Renal cortex interstitium (tissue), 15 donors: ENCODE data around the gene ANKRD28. TPM values are rescaled to one million over a fixed set of nuclear protein-coding genes. Genes with fewer than 3 reads are reported as not detected.
A peak's percentile ranks its signal among the peaks of the same experiment; 100 is the strongest.
"Not testable (repeated sequence)": the region's sequence is repeated elsewhere in the genome, so short reads cannot be mapped to it uniquely, and the experiment has no call there.

Experiments
- DNase-seq, 11 donors: peaks; one replicate each; pipeline ENCODE4 v3.0.0-alpha.2; 2013; ENCODE audit warnings: low read depth in 9 of 11, low spot score in 4 of 11; ENCODE audit errors: extremely low read depth in 1 of 11
- long read RNA-seq, 16 experiments: transcript quantifications; one replicate each; lab custom pipeline, GENCODE V29; 2026
- polyA plus RNA-seq, 3 donors: library from polyadenylated mRNA; unstranded; fragments of 120-200 nt; gene quantifications; one replicate each; pipeline ENCODE4 v1.2.1, GENCODE V29; 2013; ENCODE audit not compliant: insufficient read length in 3 of 3

ANKRD28 gene
- polyA plus RNA-seq = 10 to 100 TPM; 38.3 to 51.1 (median 48.8) TPM
- long read RNA-seq, donor 1 = 0 reads
- long read RNA-seq, donor 2, full-length matches to known transcripts = 3 of 3 reads
- long read RNA-seq, donor 2, partial matches to known transcripts = 0 of 3 reads
- long read RNA-seq, donor 2, other reads (novel, unspliced or antisense) = 0 of 3 reads
- long read RNA-seq, donor 3, full-length matches to known transcripts = 3 of 3 reads
- long read RNA-seq, donor 3, partial matches to known transcripts = 0 of 3 reads
- long read RNA-seq, donor 3, other reads (novel, unspliced or antisense) = 0 of 3 reads
- long read RNA-seq, donor 4, full-length matches to known transcripts = 2 of 2 reads
- long read RNA-seq, donor 4, partial matches to known transcripts = 0 of 2 reads
- long read RNA-seq, donor 4, other reads (novel, unspliced or antisense) = 0 of 2 reads
- long read RNA-seq, donor 5 = 0 reads
- long read RNA-seq, donor 6, partial matches to known transcripts = 0 of 1 reads
- long read RNA-seq, donor 6, other reads (novel, unspliced or antisense) = 0 of 1 reads
- long read RNA-seq, donor 7 = 0 reads
- long read RNA-seq, donor 8, partial matches to known transcripts = 0 of 2 reads
- long read RNA-seq, donor 8, other reads (novel, unspliced or antisense) = 0 of 2 reads
- long read RNA-seq, donor 9, full-length matches to known transcripts = 1 of 1 reads
- long read RNA-seq, donor 9, partial matches to known transcripts = 0 of 1 reads
- long read RNA-seq, donor 9, other reads (novel, unspliced or antisense) = 0 of 1 reads
- long read RNA-seq, donor 10 = 0 reads
- long read RNA-seq, donor 11, full-length matches to known transcripts = 4 of 4 reads
- long read RNA-seq, donor 11, partial matches to known transcripts = 0 of 4 reads
- long read RNA-seq, donor 11, other reads (novel, unspliced or antisense) = 0 of 4 reads
- long read RNA-seq, donor 12, full-length matches to known transcripts = 1 of 1 reads
- long read RNA-seq, donor 12, partial matches to known transcripts = 0 of 1 reads
- long read RNA-seq, donor 12, other reads (novel, unspliced or antisense) = 0 of 1 reads
- long read RNA-seq, donor 13, full-length matches to known transcripts = 2 of 2 reads
- long read RNA-seq, donor 13, partial matches to known transcripts = 0 of 2 reads
- long read RNA-seq, donor 13, other reads (novel, unspliced or antisense) = 0 of 2 reads
- long read RNA-seq, donor 14, full-length matches to known transcripts = 1 of 1 reads
- long read RNA-seq, donor 14, partial matches to known transcripts = 0 of 1 reads
- long read RNA-seq, donor 14, other reads (novel, unspliced or antisense) = 0 of 1 reads
- long read RNA-seq, donor 15 = 0 reads
- long read RNA-seq, donor 16, full-length matches to known transcripts = 3 of 9 reads
- long read RNA-seq, donor 16, partial matches to known transcripts = 6 of 9 reads
- long read RNA-seq, donor 16, other reads (novel, unspliced or antisense) = 0 of 9 reads

DNA sequence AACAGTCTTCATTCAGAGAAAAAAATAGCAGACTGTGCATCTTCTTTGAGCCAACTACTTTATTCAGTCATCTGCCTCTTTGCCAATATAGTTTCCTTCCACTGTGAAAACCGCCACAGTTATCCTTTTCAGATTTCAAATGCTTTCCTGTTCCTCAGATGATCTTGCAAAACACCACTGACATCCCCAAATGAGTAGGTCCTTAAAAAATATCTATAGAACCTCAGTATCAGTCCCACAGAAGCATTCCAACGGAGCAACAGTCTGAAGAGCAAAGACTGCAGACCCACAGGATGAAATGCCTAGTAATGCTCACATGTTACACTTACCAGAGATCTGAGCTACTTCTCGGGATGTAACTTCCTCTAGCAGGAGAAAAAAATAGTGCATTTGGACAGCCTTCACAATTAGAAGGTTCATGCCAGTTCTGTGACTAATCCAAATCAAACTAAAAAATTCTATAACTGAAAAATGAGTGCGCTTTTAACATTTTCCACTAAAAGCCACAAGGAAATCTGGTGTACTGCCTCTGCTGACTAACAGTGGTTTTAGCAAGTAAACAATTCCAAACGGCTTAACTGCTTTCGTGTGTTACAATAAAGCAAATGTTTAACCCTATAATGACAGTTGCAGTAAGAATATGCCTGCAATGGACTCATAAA, at the start of gene ANKRD28:
TSS of gene ANKRD28 (minus strand) at position 338 of the 662 bp plus-strand sequence. CDS start 1,458 bp downstream, outside the sequence.
- peak in 4 of 11 donors; percentile 18 to 35 (median 26) for DNase-seq

DNA sequence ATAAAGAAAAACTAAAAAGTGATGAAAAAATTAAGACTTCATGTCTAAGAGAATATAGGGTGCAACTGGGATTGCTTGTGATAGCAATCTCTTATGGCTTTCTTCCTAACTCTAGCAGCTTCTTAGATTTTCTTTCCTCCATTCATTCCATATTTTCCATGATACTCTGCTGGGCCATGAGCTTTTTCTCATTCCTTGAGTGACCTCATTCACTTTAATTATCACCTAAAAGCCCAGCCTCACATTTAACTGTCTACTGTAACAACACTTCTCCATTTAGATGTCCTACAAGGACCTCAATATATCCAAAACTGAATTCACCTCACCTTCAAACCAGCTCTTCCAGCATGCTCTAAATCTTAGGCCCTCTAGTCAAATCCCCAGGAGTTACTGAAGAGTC, 49.5 kb upstream of the ANKRD28 start:
- DNase-seq = no peak

DNA sequence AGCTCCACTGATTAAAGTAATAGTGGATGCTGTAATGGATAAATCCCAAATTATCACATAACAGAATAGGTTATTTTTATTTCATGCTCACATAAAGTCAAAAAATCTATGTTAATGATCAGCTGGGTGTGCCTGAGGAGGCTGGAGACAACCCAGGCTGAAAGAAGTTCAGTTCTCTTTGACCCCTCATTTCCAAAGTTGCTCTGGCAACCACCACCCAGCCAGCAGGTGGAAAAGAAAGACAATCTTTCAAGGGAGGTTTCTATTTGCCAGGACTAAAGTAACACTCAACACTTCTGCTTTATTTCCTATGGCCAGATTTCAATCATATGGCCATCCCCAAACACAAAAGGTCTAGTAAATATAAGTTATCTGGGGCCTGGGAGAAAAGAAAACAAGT, 48.8 kb upstream of the ANKRD28 start:
- no peak for DNase-seq

DNA sequence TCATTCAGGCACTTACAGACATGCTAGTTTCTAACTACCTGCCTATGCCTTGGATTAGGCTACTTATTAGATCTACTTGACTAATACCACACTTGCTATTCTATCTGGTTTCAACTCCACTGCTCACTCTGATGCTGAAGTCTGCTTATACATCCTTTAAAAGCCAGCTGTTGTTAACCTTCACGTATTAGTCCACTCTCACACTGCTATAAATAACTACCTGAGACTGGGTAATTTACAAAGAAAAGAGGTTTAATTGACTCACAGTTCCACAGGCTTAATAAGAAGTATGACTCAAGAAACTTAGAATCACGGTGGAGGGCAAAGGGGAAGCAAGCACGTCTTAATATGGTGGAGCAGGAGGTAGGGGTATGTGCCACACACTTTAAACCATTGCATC, 47.7 kb upstream of the ANKRD28 start:
- DNase-seq = no peak

DNA sequence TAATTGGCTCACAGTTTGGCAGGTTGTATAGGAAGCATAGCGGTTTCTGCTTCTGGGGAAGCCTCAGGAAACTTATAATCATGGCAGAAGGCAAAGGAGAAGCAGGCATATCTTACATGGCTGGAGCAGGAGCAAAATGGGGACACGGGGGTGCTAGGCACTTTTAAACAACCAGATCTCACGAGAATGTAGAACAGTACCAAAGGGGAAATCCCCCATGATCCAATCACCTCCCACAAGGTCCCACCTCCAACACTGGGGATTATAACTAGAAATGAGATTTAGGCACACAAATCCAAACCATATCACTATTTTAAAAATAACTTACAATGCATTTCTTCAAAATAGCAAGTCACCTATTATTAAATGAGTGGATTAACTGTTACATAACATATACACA, 47.1 kb upstream of the ANKRD28 start:
- DNase-seq = no peak

GRCh38 chr3:15841091-15841973, 43.6 kb upstream of the ANKRD28 start:
- DNase-seq = not testable (repeated sequence)

- no peak for DNase-seq
Observed at GRCh38 chr3:15839568-15839967, 41.8 kb upstream of the ANKRD28 start.

DNA sequence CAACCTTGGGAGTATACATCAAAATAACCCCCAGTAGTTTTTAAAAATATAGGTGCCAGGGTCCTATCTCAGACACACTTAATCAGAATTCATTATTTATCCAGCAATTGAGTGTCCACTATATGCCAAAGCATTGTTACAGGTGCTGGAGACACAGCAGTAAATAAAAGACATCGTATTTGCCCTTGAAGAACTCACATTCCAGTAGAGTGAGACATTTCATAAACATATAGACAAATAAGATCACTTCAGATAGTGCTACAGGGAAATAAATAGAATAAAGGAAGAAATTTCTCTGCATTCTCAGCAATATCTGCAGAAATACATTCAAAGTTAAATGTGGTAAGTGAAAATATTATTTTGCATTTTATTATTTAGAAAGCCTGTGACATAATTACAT, 34.1 kb upstream of the ANKRD28 start:
- DNase-seq = no peak

DNA sequence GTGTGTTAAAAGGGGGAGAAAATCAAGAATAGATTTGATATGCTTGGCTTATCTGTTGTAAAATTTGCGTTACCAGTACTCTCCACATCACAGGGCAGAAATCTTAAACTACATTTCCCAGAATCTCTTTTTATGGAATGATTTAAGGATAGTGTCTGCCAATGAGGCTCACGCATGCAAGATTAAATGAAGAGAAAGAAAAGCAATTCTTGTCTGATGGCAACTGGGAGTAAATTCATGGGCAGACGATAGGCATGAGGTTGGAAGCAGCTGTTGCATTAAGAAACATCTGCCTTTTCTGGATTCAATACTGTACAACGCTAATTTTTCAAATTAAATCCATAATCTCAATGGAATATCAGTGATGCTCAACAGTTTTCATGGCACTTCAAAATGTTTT, 27.2 kb upstream of the ANKRD28 start:
- no peak for DNase-seq

GRCh38 chr3:15823092-15823491, 25.3 kb upstream of the ANKRD28 start:
- no peak for DNase-seq

- no peak for DNase-seq
Observed at GRCh38 chr3:15822281-15822680, 24.5 kb upstream of the ANKRD28 start.

DNA sequence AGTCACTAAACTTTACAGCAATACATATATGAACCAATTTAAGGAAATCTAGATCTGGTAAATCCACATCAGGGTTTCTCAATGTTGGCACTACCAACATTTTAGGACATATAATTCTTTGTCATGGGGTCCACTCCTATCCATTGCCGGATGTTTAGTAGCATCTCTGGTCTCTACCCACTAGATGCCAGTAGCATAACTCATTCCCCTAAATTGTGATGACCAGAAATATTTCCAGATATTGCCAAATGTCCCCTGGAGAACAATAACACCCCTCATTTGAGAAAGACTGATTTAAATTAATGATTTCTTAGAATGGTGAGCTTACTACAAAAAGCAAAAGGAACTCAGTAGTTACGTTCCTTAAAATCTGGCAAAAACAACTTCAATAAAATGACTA, 23.1 kb upstream of the ANKRD28 start:
- DNase-seq = no peak

DNA sequence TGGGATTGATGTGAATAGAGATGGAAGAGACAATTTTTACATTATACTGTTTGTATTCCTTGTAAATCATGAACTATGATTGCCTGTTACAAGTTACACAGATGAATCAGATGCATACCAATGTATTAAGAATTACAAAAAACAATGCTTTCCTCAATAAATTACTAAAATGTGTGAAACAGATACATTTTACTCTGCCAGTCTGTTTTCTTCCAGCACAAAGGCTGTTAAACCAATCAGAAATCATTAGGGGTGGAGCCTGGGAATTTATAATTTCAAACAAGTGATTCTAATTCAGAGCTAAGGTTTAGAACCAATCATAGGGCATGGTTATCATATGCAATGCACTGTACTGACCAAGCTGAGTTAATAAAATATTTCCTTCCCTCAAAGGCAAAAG, 21.8 kb upstream of the ANKRD28 start:
- DNase-seq = no peak

GRCh38 chr3:15819043-15819442, 21.3 kb upstream of the ANKRD28 start:
- DNase-seq = no peak

GRCh38 chr3:15815696-15816095, 17.9 kb upstream of the ANKRD28 start:
- DNase-seq = peak in 3 of 11 donors; percentile 35 to 60 (median 45)

- not testable (repeated sequence) for DNase-seq
Observed at GRCh38 chr3:15813079-15813478, 15.3 kb upstream of the ANKRD28 start.

GRCh38 chr3:15812183-15812582, 14.4 kb upstream of the ANKRD28 start:
- DNase-seq = no peak
